Stimulated activated effector memory CD8-positive, alpha-beta T cell treated with anti-CD3 and anti-CD28 coated beads, Interleukin-12 subunit alpha, Interleukin-12 subunit beta, amount 100 ng/mL, for 72 hours (primary cell): ENCODE data around the gene LAPTM4A.

Experiments used
- ATAC-seq: fragments of 150-1000 bp; cut with Tn5 transposase; 2 replicates; pipeline ENCODE4 v1.10.0; 2021
- DNase-seq, 2 donors: peaks; one replicate each; pipeline ENCODE4 v3.0.0; 2021 to 2022; ENCODE audit warnings: low spot score in 2 of 2
- H3K27ac Mint-ChIP-seq: one replicate; pipeline ENCODE4 v1.8.0; 2022; ENCODE audit warnings: mild to moderate bottlenecking, mixed read lengths
- H3K36me3 Mint-ChIP-seq: one replicate; pipeline ENCODE4 v1.8.0; 2022; ENCODE audit warnings: mild to moderate bottlenecking, mixed read lengths
- H3K4me1 Mint-ChIP-seq: one replicate; pipeline ENCODE4 v1.8.0; 2022; ENCODE audit warnings: mixed read lengths
- H3K4me3 Mint-ChIP-seq: one replicate; pipeline ENCODE4 v1.8.0; 2022; ENCODE audit warnings: mild to moderate bottlenecking, mixed read lengths
- H3K9me3 Mint-ChIP-seq: one replicate; pipeline ENCODE4 v1.8.0; 2022; ENCODE audit warnings: mixed read lengths

LAPTM4A gene

GRCh38 chr2:20064841-20065240 lies 13.4 kb upstream of the LAPTM4A start:
- Mint-ChIP-seq H3K36me3 (no peaks in the 10 kb centered on the region), H3K4me1 (peaks cover 5% of the 10 kb centered on the region), H3K4me3 (no peak overlapping the region), H3K9me3 (no peaks in the 10 kb centered on the region), H3K27ac (no peak overlapping the region)
- ATAC-seq: no peak
- no peak for DNase-seq

- DNase-seq (no peak), ATAC-seq (no peak)
- Mint-ChIP-seq H3K27ac (no peak overlapping the region), H3K9me3 (no peaks in the 10 kb centered on the region), H3K4me3 (no peak overlapping the region), H3K36me3 (no peaks in the 10 kb centered on the region), H3K4me1 (peaks cover 5% of the 10 kb centered on the region)
These were observed 13.0 kb upstream of the LAPTM4A start for GRCh38 chr2:20064421-20064820.

DNA sequence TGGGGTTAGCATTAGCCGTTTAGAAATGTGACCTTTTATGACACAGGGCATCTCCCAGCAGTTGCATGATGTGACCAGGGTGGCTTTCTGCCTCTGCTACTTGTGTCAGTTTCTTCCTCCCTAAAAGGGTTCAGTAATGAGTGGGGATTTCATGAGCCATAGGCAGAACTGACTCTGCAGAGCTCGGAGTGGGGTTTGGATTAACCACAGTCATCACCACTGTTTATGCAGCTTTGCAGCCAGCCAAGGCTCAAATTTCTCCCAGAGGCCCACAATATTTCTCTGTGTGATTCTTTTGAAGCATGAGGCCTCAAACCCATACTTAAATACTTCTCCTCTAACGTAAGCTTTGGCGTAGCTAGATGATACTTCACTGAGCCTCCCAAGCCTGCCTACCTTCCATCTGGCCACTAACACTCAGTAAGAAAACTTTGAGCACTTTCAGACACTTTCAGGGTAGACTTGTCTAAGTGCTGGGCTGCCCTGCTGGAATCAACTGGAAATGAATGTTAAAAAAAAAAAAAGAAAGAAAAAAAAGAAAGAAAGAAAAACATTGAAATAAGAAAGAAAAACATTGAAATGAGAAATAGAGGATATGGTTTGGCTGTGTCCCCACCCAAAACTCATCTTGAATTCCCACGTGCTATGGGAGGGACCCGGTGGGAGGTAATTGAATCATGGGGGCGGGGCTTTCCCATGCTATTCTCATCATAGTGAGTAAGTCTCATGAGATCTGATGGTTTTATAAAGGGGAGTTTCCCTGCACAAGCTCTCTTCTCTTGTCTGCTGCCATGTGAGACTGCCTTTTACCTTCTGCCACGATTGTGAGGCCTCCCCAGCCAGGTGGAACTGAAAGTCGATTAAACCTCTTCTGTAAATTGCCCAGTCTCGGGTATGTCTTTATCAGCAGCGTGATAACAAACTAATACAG lies 11.5 kb upstream of the LAPTM4A start:
- DNase-seq (no peak), ATAC-seq (peak; percentile 62)
- Mint-ChIP-seq H3K36me3 (no peaks in the 10 kb centered on the region), H3K4me1 (peaks cover 5% of the 10 kb centered on the region), H3K27ac (no peak overlapping the region), H3K4me3 (no peak overlapping the region), H3K9me3 (no peaks in the 10 kb centered on the region)

DNA sequence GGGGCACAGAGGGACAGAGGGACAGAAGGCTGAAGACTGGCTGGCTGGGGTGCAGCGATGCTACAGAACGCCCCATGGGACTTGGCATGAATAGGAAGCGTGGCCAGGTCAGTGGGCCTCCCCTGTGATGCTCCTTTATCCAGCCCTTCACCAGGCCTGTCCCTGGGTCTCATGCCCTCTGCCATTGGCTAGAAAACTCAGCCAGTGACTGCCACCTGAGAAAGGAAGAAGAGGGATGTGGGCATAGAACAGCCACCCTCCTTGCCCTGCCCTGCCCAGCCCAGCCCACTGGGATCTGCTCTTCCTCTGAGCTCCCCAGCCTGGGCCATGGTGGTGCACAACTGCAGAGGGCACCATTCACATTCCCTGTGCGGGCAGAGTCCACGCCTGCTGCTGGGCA lies 10.5 kb upstream of the LAPTM4A start:
- Mint-ChIP-seq H3K9me3 (no peaks in the 10 kb centered on the region), H3K4me1 (peaks cover 5% of the 10 kb centered on the region), H3K36me3 (no peaks in the 10 kb centered on the region), H3K27ac (no peak overlapping the region), H3K4me3 (no peak overlapping the region)
- ATAC-seq (no peak), DNase-seq (no peak)

GRCh38 chr2:20061476-20061875 lies 10.0 kb upstream of the LAPTM4A start:
- H3K36me3 Mint-ChIP-seq: no peaks in the 10 kb centered on the region
- DNase-seq (no peak), ATAC-seq (no peak)
- H3K9me3 Mint-ChIP-seq: no peaks in the 10 kb centered on the region
- H3K4me1 Mint-ChIP-seq: peaks cover 5% of the 10 kb centered on the region
- no peak overlapping the region for H3K27ac Mint-ChIP-seq
- no peak overlapping the region for H3K4me3 Mint-ChIP-seq

GRCh38 chr2:20060106-20060505 lies 8.7 kb upstream of the LAPTM4A start:
- H3K27ac Mint-ChIP-seq: no peak overlapping the region
- no peaks in the 10 kb centered on the region for H3K9me3 Mint-ChIP-seq
- H3K4me3 Mint-ChIP-seq: no peak overlapping the region
- H3K36me3 Mint-ChIP-seq: no peaks in the 10 kb centered on the region
- DNase-seq (no peak), ATAC-seq (no peak)
- H3K4me1 Mint-ChIP-seq: no peaks in the 10 kb centered on the region

GRCh38 chr2:20057268-20057667 lies 5.8 kb upstream of the LAPTM4A start:
- Mint-ChIP-seq H3K36me3 (no peaks in the 10 kb centered on the region), H3K4me3 (no peak overlapping the region), H3K27ac (no peak overlapping the region), H3K9me3 (no peaks in the 10 kb centered on the region), H3K4me1 (no peaks in the 10 kb centered on the region)
- no peak for ATAC-seq
- DNase-seq: no peak

DNA sequence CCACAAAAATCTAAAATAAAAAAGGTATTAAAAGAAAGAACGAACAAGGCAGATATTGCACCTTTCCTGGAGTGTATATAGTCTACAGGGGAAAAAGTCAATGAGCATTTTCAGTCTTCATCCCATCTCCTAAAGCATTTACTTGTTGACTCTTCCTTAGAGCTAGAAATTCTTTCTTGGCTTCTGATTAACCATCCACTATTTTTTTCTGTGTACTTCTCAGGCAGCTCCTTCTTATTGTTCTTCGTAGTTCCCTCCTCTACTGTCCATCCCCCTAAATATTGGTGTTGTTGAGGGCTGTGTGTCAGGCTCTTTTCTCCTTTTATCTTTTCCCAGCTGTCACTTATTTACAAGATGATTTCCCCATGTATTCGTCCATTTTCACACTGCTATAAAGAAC lies 3.5 kb upstream of the LAPTM4A start:
- Mint-ChIP-seq H3K27ac (no peak overlapping the region), H3K9me3 (no peaks in the 10 kb centered on the region), H3K4me1 (peaks cover 6% of the 10 kb centered on the region), H3K36me3 (no peaks in the 10 kb centered on the region), H3K4me3 (no peak overlapping the region)
- DNase-seq (no peak), ATAC-seq (no peak)

DNA sequence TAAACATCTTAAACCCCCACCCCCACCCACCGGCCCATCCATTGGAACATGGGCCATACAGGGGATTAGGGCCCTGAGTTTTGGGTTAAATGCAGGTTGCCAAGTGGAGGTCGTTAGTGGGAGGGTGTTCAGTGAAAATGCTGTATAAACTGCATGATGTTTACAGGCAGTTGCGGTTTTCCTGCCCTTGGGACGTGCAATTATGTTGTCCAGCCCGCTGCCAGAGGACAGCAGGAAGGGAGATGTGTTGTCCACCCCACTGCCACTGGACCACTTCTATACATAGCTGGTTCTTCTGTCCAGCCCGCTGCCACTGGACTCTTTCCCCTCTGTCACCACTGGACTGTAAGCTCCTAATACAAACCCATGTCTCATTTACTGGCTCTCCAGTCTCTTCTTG lies 2.7 kb upstream of the LAPTM4A start:
- Mint-ChIP-seq H3K4me3 (no peak overlapping the region), H3K36me3 (no peaks in the 10 kb centered on the region), H3K27ac (no peak overlapping the region), H3K9me3 (no peaks in the 10 kb centered on the region), H3K4me1 (peaks cover 14% of the 10 kb centered on the region)
- DNase-seq: no peak
- ATAC-seq: no peak

DNA sequence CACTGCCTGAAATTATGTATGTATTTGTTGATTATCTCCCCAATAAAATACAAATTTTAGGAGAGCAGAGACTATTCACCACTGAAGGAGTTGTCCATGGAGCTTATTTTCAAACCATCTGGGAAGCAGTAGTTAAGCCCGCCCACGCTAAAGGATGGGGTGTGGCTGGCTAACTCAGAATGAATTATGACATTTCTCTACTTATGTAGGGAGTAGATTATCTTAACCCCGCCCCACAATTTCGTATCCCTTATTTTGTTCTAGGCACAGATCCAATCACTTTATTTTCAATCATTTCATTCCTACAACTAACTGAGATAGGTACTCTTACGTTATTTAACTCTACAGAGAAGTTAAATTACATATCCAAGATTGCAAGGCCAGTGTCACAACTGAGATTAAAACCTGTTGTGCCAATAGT lies 1.4 kb upstream of the LAPTM4A start:
- no peak for ATAC-seq
- H3K4me1 Mint-ChIP-seq: peaks cover 25% of the 10 kb centered on the region
- H3K4me3 Mint-ChIP-seq: no peak overlapping the region
- DNase-seq: no peak
- no peaks in the 10 kb centered on the region for H3K9me3 Mint-ChIP-seq
- no peak overlapping the region for H3K27ac Mint-ChIP-seq
- H3K36me3 Mint-ChIP-seq: no peaks in the 10 kb centered on the region

DNA sequence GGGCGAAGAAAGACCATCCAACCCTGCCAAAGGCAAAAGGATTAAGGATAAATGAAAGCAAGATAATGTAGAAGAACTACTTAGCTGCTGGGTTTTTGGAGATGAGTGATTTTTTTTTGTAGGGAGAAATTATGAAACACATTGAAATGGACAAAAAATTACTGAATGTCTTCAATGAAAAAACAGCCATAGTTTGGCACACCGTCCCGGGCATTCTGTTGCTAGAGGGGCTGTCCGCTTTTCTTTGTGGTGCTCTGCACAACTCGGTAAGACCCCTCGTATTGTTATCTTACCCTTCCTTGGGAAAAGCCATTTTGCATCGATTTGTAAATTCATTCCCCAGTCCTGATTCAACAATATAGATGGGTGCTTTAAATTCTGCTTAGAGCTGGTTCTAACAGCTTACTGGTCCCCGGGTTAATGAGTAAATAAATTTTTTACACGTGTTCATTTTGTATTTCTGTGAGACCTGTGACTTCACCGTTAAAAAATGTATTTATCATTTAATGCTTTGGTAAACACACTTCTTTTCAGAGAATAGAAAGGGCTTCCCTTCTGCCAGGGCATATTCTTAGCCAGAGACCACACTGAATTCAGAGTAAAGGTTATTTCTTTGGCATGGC lies 912 bp upstream of the LAPTM4A start:
- Mint-ChIP-seq H3K36me3 (no peaks in the 10 kb centered on the region), H3K27ac (no peak overlapping the region), H3K4me3 (no peak overlapping the region), H3K9me3 (no peaks in the 10 kb centered on the region), H3K4me1 (peaks cover 25% of the 10 kb centered on the region)
- no peak for DNase-seq
- ATAC-seq: no peak

DNA sequence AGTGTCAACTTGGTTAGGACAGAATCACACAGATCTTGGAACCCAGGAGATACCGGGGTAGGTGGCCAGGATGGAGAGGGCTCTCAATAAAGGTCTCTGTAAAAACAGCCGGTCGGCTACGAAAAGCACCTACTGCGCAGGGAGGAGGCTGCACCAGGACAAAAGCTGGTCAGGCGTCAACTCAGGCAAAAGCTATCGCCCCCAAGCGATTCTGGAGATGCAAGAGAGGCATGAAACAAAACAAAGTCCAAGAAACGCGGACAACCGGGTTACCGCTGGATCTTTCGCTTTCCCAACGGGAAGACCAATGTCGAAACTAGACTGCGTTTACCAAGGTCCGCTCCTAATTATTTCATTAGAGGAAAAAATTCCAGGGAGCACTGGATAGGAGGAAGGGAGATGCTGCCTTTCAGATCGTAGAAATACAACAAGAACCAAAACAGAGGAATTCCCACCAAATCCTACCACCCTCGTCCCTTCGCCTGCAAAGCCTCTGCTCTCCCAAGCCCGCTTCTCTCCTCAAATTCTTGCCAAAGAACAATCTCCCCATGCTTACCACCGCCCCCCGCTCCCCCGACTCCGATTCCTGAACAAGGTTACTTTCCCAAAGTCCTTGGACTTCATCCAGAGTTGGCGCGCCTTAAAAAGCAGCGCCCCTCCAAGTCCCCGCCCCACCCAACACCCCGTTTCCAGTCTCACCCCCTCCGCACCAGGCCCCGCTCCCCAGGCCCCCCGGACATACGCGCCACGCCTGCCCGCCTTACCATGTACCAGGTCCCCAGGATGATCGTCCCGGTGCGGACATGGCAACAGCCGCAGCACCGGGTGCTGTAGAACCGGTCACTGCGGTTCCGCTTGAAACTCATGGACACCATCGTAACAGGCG lies 539 bp downstream of the LAPTM4A start:
- DNase-seq (peak in 1 of 2 donors; percentile 67), ATAC-seq (peak; percentile 50)
- H3K36me3 Mint-ChIP-seq: peaks cover 2% of the 10 kb centered on the region
- H3K4me1 Mint-ChIP-seq: peaks cover 25% of the 10 kb centered on the region
- H3K4me3 Mint-ChIP-seq: no peak overlapping the region
- no peaks in the 10 kb centered on the region for H3K9me3 Mint-ChIP-seq
- no peak overlapping the region for H3K27ac Mint-ChIP-seq

- peaks cover 25% of the 10 kb centered on the region for H3K4me1 Mint-ChIP-seq
- no peak overlapping the region for H3K27ac Mint-ChIP-seq
- ATAC-seq (peak; percentile 4), DNase-seq (no peak)
- H3K9me3 Mint-ChIP-seq: no peaks in the 10 kb centered on the region
- peaks cover 9% of the 10 kb centered on the region for H3K36me3 Mint-ChIP-seq
- H3K4me3 Mint-ChIP-seq: no peak overlapping the region
These were observed 1.3 kb downstream of the LAPTM4A start for GRCh38 chr2:20050104-20050645.

- no peak for ATAC-seq
- no peak for DNase-seq
- H3K36me3 Mint-ChIP-seq: peaks cover 9% of the 10 kb centered on the region
- H3K27ac Mint-ChIP-seq: no peak overlapping the region
- H3K4me1 Mint-ChIP-seq: peaks cover 25% of the 10 kb centered on the region
- H3K9me3 Mint-ChIP-seq: no peaks in the 10 kb centered on the region
- H3K4me3 Mint-ChIP-seq: no peak overlapping the region
These were observed 1.8 kb downstream of the LAPTM4A start for GRCh38 chr2:20049637-20050036.
